Upper lobe of left lung (tissue), 4 donors: ENCODE results near the gene RRP9.

ENCODE experiments used
- CTCF ChIP-seq, 6 experiments: fragments of 450-650 bp in 4 of 6; fragments of 200-600 bp in 2 of 6; sonication (generic) in 2 of 6; IDR thresholded peaks; one replicate each; pipeline ENCODE4 v1.5.1; 2016 to 2019; ENCODE audit warnings: antibody characterized with exemption in 6 of 6
- EP300 ChIP-seq, 4 donors: sonication (generic); formaldehyde crosslinking; IDR thresholded peaks; one replicate each; pipeline ENCODE4 v1.5.1; 2017; ENCODE audit warnings: antibody characterized with exemption in 4 of 4, control low read depth in 2 of 4
- POLR2A ChIP-seq, 4 donors: fragments of 450-650 bp; IDR thresholded peaks; one replicate each; pipeline ENCODE4 v1.5.1; 2016 to 2017; ENCODE audit warnings: antibody characterized with exemption in 4 of 4, mild to moderate bottlenecking in 2 of 4

GRCh38 chr3:51963951-51964451 lies 22.3 kb upstream of the RRP9 start:
- TF ChIP-seq CTCF (IDR thresholded peaks at IDR 0.05) (no peak), POLR2A (IDR thresholded peaks at IDR 0.05) (no peak), EP300 (IDR thresholded peaks at IDR 0.05) (no peak)
